ENCODE data around the gene HMGB2.

Gene HMGB2

GRCh38 chr4:173311368-173311767 is 22.8 kb downstream of the HMGB2 start:
- no peak for TF ChIP-seq CTCF (IDR thresholded peaks at IDR 0.05; ENCODE audit: unreplicated experiment in 3 of 3)
- no peaks in the 10 kb centered on the region for H3K27me3 Mint-ChIP-seq (ENCODE audit: low read depth)

GRCh38 chr4:173307778-173308177 is 26.4 kb downstream of the HMGB2 start:
- Mint-ChIP-seq H3K9me3 (no peaks in the 10 kb centered on the region), H3K4me1 (no peaks in the 10 kb centered on the region), H3K27me3 (ENCODE audit: low read depth) (no peaks in the 10 kb centered on the region), H3K4me3 (no peak overlapping the region), H3K27ac (no peak overlapping the region), H3K36me3 (ENCODE audit: low read depth) (peaks cover 62% of the 10 kb centered on the region)
- TF ChIP-seq CTCF (IDR thresholded peaks at IDR 0.05; ENCODE audit: unreplicated experiment in 3 of 3): no peak

More at GRCh38 chr4:173311368-173311767, 22.8 kb downstream of the HMGB2 start:
- Mint-ChIP-seq H3K4me3 (no peak overlapping the region), H3K4me1 (no peaks in the 10 kb centered on the region), H3K9me3 (no peaks in the 10 kb centered on the region), H3K27ac (no peak overlapping the region), H3K36me3 (ENCODE audit: low read depth) (peaks cover 37% of the 10 kb centered on the region)

- Mint-ChIP-seq H3K9me3 (no peaks in the 10 kb centered on the region), H3K4me1 (peaks cover 18% of the 10 kb centered on the region), H3K27me3 (ENCODE audit: low read depth) (no peaks in the 10 kb centered on the region), H3K27ac (peak overlapping the region; percentile 5 to 54 (median 25)), H3K4me3 (no peak overlapping the region), H3K36me3 (ENCODE audit: low read depth) (peaks cover 32% of the 10 kb centered on the region)
- peak; percentile 60 to 76 (median 67) for TF ChIP-seq CTCF (IDR thresholded peaks at IDR 0.05; ENCODE audit: unreplicated experiment in 3 of 3)
These were observed 32.5 kb downstream of the HMGB2 start for GRCh38 chr4:173301518-173302201.

- Mint-ChIP-seq H3K27me3 (ENCODE audit: low read depth) (no peaks in the 10 kb centered on the region), H3K4me1 (no peaks in the 10 kb centered on the region), H3K4me3 (no peak overlapping the region), H3K9me3 (no peaks in the 10 kb centered on the region), H3K36me3 (ENCODE audit: low read depth) (peaks cover 4% of the 10 kb centered on the region), H3K27ac (no peak overlapping the region)
- TF ChIP-seq CTCF (IDR thresholded peaks at IDR 0.05; ENCODE audit: unreplicated experiment in 3 of 3): no peak
These were observed 39.7 kb downstream of the HMGB2 start for GRCh38 chr4:173294444-173294843.

GRCh38 chr4:173293663-173294062 is 40.5 kb downstream of the HMGB2 start:
- H3K36me3 Mint-ChIP-seq (ENCODE audit: low read depth): peaks cover 4% of the 10 kb centered on the region
- no peaks in the 10 kb centered on the region for H3K27me3 Mint-ChIP-seq (ENCODE audit: low read depth)
- no peak overlapping the region for H3K27ac Mint-ChIP-seq
- no peak overlapping the region for H3K4me3 Mint-ChIP-seq
- no peak for TF ChIP-seq CTCF (IDR thresholded peaks at IDR 0.05; ENCODE audit: unreplicated experiment in 3 of 3)
- no peaks in the 10 kb centered on the region for H3K4me1 Mint-ChIP-seq
- no peaks in the 10 kb centered on the region for H3K9me3 Mint-ChIP-seq

GRCh38 chr4:173291899-173292298 is 42.3 kb downstream of the HMGB2 start:
- Mint-ChIP-seq H3K27me3 (ENCODE audit: low read depth) (no peaks in the 10 kb centered on the region), H3K36me3 (ENCODE audit: low read depth) (peaks cover 9% of the 10 kb centered on the region), H3K9me3 (peaks cover 8% of the 10 kb centered on the region), H3K4me3 (no peak overlapping the region), H3K4me1 (no peaks in the 10 kb centered on the region), H3K27ac (no peak overlapping the region)
- no peak for TF ChIP-seq CTCF (IDR thresholded peaks at IDR 0.05; ENCODE audit: unreplicated experiment in 3 of 3)

All from nephron (organoid).